ENCODE measurements around the gene TMEM244. TPM values are rescaled to one million over a fixed set of nuclear protein-coding genes. Genes with fewer than 3 reads are reported as not detected.

The TMEM244 gene
- total and polyA plus RNA-seq, 2 of the 13 experiments (the other 11 are each of a cell fraction or from before 2014, with no cell fraction given) = not detected

DNA sequence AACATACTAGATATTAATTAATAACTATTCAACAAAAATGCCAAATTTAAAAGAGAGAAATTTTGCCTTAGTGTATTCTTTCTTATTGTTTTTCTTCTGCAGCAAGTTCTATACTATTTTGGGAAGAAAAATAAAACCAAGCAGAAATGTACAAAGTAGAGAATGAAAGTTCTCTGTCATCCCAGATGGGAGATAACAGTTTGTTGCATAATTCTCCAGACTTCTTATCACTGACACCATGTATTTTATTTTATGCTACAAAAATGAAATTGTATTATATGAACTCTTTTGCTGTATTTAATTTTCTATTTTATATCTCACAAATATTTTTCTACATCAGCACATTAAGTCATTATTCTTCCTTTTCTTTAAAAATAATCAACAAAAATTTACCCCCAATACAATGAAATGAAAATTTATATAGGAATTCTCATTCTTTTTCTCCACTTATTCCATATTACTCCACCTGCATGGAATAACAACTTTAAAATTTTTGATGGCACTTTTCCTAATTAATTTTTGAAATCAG lies 18.2 kb downstream of the TMEM244 start:
- TF ChIP-seq KAT7 (CRISPR knock-in tag; IDR thresholded peaks at IDR 0.05; ENCODE audit: borderline replicate concordance) = no peak
- no peak for TF ChIP-seq MXD4 (CRISPR knock-in tag; IDR thresholded peaks at IDR 0.05)
- no peak for TF ChIP-seq TOPORS (CRISPR knock-in tag; IDR thresholded peaks at IDR 0.05)
- no peak for TF ChIP-seq ZEB1 (IDR thresholded peaks at IDR 0.05; ENCODE audit: insufficient replicate concordance, low read depth)
- TF ChIP-seq SP4 (CRISPR knock-in tag; IDR thresholded peaks at IDR 0.05) = no peak
- TF ChIP-seq, protein P1, sequence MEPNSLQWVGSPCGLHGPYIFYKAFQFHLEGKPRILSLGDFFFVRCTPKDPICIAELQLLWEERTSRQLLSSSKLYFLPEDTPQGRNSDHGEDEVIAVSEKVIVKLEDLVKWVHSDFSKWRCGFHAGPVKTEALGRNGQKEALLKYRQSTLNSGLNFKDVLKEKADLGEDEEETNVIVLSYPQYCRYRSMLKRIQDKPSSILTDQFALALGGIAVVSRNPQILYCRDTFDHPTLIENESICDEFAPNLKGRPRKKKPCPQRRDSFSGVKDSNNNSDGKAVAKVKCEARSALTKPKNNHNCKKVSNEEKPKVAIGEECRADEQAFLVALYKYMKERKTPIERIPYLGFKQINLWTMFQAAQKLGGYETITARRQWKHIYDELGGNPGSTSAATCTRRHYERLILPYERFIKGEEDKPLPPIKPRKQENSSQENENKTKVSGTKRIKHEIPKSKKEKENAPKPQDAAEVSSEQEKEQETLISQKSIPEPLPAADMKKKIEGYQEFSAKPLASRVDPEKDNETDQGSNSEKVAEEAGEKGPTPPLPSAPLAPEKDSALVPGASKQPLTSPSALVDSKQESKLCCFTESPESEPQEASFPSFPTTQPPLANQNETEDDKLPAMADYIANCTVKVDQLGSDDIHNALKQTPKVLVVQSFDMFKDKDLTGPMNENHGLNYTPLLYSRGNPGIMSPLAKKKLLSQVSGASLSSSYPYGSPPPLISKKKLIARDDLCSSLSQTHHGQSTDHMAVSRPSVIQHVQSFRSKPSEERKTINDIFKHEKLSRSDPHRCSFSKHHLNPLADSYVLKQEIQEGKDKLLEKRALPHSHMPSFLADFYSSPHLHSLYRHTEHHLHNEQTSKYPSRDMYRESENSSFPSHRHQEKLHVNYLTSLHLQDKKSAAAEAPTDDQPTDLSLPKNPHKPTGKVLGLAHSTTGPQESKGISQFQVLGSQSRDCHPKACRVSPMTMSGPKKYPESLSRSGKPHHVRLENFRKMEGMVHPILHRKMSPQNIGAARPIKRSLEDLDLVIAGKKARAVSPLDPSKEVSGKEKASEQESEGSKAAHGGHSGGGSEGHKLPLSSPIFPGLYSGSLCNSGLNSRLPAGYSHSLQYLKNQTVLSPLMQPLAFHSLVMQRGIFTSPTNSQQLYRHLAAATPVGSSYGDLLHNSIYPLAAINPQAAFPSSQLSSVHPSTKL (CRISPR knock-in tag; IDR thresholded peaks at IDR 0.05) = no peak
- no peak for TF ChIP-seq MAZ (IDR thresholded peaks at IDR 0.05; ENCODE audit: borderline replicate concordance, low read depth, low read length)
- no peak for TF ChIP-seq MAZ (CRISPR knock-in tag; IDR thresholded peaks at IDR 0.05; ENCODE audit: low read depth)
- TF ChIP-seq KLF11 (CRISPR knock-in tag; IDR thresholded peaks at IDR 0.05) = no peak
- no peak for TF ChIP-seq ZNF670 (CRISPR knock-in tag; IDR thresholded peaks at IDR 0.05; ENCODE audit: borderline replicate concordance)
- TF ChIP-seq ZNF772 (CRISPR knock-in tag; IDR thresholded peaks at IDR 0.05) = no peak
- TF ChIP-seq, protein P2, sequence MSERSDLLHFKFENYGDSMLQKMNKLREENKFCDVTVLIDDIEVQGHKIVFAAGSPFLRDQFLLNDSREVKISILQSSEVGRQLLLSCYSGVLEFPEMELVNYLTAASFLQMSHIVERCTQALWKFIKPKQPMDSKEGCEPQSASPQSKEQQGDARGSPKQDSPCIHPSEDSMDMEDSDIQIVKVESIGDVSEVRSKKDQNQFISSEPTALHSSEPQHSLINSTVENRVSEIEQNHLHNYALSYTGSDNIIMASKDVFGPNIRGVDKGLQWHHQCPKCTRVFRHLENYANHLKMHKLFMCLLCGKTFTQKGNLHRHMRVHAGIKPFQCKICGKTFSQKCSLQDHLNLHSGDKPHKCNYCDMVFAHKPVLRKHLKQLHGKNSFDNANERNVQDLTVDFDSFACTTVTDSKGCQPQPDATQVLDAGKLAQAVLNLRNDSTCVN (CRISPR knock-in tag; IDR thresholded peaks at IDR 0.05; ENCODE audit: borderline replicate concordance) = no peak
- TF ChIP-seq, protein P3, sequence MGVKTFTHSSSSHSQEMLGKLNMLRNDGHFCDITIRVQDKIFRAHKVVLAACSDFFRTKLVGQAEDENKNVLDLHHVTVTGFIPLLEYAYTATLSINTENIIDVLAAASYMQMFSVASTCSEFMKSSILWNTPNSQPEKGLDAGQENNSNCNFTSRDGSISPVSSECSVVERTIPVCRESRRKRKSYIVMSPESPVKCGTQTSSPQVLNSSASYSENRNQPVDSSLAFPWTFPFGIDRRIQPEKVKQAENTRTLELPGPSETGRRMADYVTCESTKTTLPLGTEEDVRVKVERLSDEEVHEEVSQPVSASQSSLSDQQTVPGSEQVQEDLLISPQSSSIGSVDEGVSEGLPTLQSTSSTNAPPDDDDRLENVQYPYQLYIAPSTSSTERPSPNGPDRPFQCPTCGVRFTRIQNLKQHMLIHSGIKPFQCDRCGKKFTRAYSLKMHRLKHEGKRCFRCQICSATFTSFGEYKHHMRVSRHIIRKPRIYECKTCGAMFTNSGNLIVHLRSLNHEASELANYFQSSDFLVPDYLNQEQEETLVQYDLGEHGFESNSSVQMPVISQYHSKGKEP (CRISPR knock-in tag; IDR thresholded peaks at IDR 0.05) = no peak
- TF ChIP-seq HOXD1 (CRISPR knock-in tag; IDR thresholded peaks at IDR 0.05) = no peak
- TF ChIP-seq SOX5 (CRISPR knock-in tag; IDR thresholded peaks at IDR 0.05; ENCODE audit: borderline replicate concordance) = no peak
- no peak for TF ChIP-seq ZNF569 (CRISPR knock-in tag; IDR thresholded peaks at IDR 0.05; ENCODE audit: borderline replicate concordance)
- no peak for TF ChIP-seq ZNF790 (CRISPR knock-in tag; IDR thresholded peaks at IDR 0.05; ENCODE audit: borderline replicate concordance)
- no peak for TF ChIP-seq RFX1 (IDR thresholded peaks at IDR 0.05)
- TF ChIP-seq, protein P4, sequence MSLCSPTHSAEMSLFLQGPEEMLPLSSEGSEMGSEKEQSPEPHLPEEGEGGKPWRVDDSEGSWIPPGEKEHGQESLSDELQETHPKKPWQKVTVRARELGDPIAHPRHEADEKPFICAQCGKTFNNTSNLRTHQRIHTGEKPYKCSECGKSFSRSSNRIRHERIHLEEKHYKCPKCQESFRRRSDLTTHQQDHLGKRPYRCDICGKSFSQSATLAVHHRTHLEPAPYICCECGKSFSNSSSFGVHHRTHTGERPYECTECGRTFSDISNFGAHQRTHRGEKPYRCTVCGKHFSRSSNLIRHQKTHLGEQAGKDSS (CRISPR knock-in tag; IDR thresholded peaks at IDR 0.05; ENCODE audit: borderline replicate concordance, low read depth) = no peak
- H3K27ac ChIP-seq (ENCODE audit: extremely low read length, insufficient read depth, low read length) = no peak overlapping the region
- no peak overlapping the region for H3K9ac ChIP-seq (ENCODE audit: insufficient read depth, low read depth, low read length)
- intact Hi-C loops (cut with micrococcal nuclease; ENCODE audit: unreplicated experiment) (no loop called here), in situ Hi-C loops (cut with HindIII; ENCODE audit: extremely low pct_ligation_motif_present, low pct_unique_long_range_greater_than_20kb) (no loop called here)
- ChIA-PET CTCF (ENCODE audit: low intra/inter-chr PET ratio, low total read pairs) (no interaction called here), POLR2A (no interaction called here)
- no peak for FAIRE-seq
- H2AFZ ChIP-seq (ENCODE audit: low read length) = no peak overlapping the region
- no peaks in the 10 kb centered on the region; a peak in 1 of 5 replicates for H3K27me3 ChIP-seq (ENCODE audit: control insufficient read depth in 1 of 2, insufficient read depth in 2 of 2, low read length in 2 of 2)
- no peak for DNase-seq (ENCODE audit: low spot score)
- H3K79me2 ChIP-seq (ENCODE audit: insufficient read depth, low read length) = no peaks in the 10 kb centered on the region
- H3K9me3 ChIP-seq (ENCODE audit: low read length) = no peaks in the 10 kb centered on the region
- no peaks in the 10 kb centered on the region for H4K20me1 ChIP-seq (ENCODE audit: insufficient read depth, low read length)
- no peaks in the 10 kb centered on the region for H3K36me3 ChIP-seq (replicated peaks in 1 of 2; ENCODE audit: control insufficient read depth in 1 of 2, insufficient read depth in 2 of 2, low read length in 2 of 2)
- H3K4me3 ChIP-seq (replicated peaks in 1 of 3; ENCODE audit: insufficient read depth in 1 of 3, low read depth in 2 of 3, low read length in 3 of 3) = no peak overlapping the region
- BruUV-seq (replicated peaks) = no TSS peak
- no peaks in the 10 kb centered on the region for H3K4me1 ChIP-seq (ENCODE audit: insufficient read depth, low read length)
- H3K4me2 ChIP-seq (ENCODE audit: low read depth, low read length) = no peak overlapping the region
- ATAC-seq = no peak
